Stimulated activated CD4-positive, alpha-beta T cell treated with anti-CD3 and anti-CD28 coated beads, Interleukin-2, amount 100 ng/mL, for 24 hours (primary cell): ENCODE results near the gene KBTBD2.
"Not testable (repeated sequence)": the region's sequence is repeated elsewhere in the genome, so short reads cannot be mapped to it uniquely, and the experiment has no call there.

Experiments used
- DNase-seq, 2 donors: peaks; one replicate each; pipeline ENCODE4 v3.0.0-alpha.2; 2020

Gene KBTBD2

GRCh38 chr7:32848655-32849054 lies 42.9 kb downstream of the KBTBD2 start:
- not testable (repeated sequence) for DNase-seq

- DNase-seq: peak; percentile 92 to 93
Measured at GRCh38 chr7:32846630-32847225, 44.8 kb downstream of the KBTBD2 start.

GRCh38 chr7:32844748-32845147 lies 46.8 kb downstream of the KBTBD2 start:
- DNase-seq: not testable (repeated sequence)

GRCh38 chr7:32843763-32844162 lies 47.8 kb downstream of the KBTBD2 start:
- DNase-seq: not testable (repeated sequence)

GRCh38 chr7:32839846-32840245 lies 51.7 kb downstream of the KBTBD2 start:
- DNase-seq: not testable (repeated sequence)

- not testable (repeated sequence) for DNase-seq
Measured at GRCh38 chr7:32828996-32829752, 62.4 kb downstream of the KBTBD2 start.
